NCI-H345 treated with DMSO at 0.1 percent for 48 hours (cell line): ENCODE data around the gene AVPI1.
A peak's percentile ranks its signal among the peaks of the same experiment; 100 is the strongest.

Experiments used
- DNase-seq: peaks from one replicate; lab custom pipeline; 2025; ENCODE audit not compliant: unreplicated experiment; lab: John Stamatoyannopoulos, UW

AVPI1 gene, protein sequence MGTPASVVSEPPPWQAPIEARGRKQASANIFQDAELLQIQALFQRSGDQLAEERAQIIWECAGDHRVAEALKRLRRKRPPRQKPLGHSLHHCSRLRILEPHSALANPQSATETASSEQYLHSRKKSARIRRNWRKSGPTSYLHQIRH

DNA sequence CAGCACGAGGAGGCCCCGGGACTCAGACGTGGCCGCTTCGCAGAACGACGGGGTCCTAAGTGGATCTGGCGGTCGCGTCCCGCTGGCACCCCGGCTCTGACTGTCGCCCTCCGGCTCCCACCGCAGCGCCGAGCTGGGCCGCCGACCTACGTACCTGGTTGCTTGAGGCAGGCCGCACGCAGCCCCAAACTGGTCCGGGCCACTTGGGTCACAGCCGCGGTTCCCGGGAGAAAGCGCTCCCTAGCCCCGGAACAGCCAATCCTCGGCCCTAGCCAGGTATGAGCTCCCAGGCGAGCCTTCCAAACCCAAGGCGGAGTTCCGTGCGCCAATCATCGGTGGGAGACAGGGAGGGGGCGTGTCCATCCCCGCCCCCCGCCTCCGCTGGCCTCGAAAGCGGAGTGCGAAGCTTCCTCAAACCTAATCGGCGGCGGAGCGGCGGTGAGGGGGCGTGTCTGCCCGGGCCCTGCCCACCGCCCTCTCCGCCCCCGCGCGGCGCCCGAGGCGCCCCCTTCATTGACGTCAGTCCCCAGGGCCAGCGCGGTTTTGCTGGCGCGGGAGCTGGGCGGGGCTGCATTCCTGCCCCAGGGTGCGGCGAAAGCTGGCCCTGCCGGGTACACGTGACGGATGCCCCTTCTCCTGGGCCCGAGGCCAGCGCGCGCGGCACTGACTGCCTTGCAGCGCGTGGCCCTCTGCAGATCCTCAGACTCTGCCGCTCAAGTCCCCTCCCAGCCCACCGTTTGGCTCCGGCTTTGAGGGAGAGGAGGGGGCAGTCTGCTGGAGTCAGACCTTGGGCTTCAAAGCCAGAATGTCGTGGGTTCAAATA lies at the start of gene AVPI1:
AVPI1 (minus strand) TSS at position 280 of the 823 bp plus-strand sequence. CDS start 7,336 bp downstream, outside the sequence.
- peak; percentile 79 for DNase-seq

DNA sequence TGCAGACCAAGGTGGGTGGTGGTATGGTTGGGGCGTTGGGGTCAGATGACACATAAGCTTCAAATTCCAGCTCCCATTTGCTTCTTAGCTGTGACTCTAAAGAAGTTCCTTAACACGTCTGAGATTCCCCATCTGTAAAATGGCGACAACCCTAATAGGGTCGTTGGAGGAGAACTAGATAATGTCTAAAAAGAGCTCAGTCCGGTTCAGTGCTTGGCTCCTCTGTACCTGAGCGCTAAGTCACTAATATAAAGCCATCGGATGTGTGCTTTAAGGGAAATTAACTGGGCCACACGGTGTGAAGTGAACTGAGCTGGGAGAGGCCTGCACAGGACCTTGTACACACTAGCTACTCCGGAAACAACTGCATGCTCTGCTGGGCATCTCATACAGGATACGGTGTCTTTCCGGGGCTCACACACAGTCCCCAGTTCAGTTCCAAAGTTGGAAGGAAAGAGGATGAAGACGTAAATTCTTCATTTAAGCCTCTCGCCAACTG lies 49.4 kb upstream of the AVPI1 start:
- DNase-seq: no peak

DNA sequence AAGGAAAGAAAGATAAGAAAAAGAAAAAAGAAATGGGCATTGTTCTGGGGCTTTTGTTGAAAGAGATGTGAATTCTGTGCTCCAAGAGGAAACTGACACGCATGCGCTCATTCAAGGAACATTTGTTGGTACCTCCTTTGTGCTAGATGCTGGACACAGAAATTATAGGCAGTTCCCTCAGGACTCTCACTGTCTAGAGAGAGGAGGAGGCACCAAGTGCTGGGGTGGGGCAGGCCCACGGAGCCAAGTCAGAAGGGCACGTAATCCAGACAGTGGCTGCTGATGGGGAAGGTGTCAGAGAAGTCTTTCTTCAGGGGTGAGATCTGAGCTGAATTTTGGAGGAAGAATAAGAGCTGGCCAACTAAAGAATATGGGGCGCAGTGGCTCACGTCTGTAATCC lies 47.0 kb upstream of the AVPI1 start:
- DNase-seq: no peak

DNA sequence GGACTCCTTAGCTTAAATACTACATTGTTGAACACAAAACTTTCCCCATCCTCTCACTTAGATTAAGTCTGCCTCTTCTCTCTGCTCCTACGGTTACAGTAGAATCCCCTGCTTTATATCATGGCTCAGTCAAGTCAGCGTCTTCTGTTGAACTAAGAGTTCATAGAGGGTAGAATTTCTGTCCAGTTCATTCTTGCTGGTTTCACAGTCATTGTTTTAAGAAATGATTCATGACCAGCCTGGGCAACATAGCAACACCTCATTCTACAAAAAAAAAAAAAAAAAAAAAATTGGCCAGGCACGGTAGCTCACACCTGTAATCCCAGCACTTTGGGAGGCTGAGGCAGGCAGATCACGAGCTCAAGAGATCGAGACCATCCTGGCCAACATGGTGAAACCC lies 46.2 kb upstream of the AVPI1 start:
- no peak for DNase-seq

DNA sequence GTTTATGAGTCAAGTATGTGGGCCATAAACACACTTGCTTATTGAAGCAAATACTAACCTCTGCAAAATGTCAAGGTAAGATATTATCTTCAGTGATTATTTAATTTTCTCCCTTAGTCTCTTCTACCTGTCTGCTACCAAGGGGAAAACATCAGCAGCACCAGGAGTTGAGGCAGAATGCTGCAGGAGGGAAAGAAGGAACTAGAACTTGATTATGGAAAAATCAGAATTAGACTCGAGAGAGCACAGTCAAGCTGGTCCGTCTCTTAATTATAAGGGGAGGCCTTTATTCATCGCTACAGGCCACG lies 45.0 kb upstream of the AVPI1 start:
- no peak for DNase-seq

DNA sequence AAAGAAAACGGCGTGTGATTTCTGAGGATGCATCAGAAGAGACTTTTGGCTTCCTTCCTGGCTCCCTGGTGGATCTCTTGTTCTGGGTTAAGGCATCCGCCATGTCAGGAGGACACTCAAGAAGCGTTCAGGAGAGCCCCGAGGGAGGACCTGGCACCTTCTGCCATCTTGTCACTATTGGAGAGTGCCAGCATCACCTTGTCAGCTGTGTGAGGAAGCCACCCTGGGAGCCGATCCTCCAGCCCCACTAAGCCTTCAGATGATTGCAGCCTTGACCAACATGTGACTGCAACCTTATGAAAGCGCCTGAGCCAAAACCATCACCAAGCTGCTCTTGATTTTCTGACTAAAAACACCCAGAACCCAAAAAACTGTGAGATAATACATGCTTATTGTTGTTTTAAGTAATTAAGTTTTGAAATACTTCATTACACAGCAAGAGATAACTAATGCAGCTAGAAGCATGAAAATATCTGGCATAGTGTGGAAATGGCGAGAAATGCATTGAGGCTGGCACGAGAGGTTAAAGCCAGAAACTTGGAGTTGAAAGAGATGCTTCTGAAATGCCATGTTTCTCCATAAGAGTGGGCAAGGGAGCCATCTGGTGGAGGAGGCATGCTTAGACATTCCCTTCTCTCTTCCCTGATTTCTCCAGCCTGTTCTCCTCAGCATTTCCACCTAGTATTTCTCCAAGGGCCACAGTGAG lies 44.5 kb upstream of the AVPI1 start:
- peak; percentile 21 for DNase-seq

DNA sequence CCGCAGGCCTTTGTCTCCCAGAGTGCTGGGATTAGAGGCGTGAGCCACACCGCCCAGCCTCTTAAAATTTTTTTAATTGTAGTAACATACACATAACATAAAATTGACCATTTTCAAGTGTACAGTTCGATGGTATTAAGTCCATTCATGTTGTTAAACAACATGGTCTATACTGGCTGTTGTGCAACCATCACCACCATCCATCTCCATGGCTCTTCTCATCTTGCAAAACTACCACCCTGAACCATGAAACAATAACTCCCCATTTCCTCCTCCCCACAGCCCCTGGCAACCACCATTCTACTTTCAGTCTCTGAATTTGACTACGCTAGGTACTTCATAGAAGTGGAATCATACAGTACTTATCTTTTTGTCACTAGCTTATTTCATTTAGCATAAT lies 42.0 kb upstream of the AVPI1 start:
- DNase-seq: no peak

DNA sequence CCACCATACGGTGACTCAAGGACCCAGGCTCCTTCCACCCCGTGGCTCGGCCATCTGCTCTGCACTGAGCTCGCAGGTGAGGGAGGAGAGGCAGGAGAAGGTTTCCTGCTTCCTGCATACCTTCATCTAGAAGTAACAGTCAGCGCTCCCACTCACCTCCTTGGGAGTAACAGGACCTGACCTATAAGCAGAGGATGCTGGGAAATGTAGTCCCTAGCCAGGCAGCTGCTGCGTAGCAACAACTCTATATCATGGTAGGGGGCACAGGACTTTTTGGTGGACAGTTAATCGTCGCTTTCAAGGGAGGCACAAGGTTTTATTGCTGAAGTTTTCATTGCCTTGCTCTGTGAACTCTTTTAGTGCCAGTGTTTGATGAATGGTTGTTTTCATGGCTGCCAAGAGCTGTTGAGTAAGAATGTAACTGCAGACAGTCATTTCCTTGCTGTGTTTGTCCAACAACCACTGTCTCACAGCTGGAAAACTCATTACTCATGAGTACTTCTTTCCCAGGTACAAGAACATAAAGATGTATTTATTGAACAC lies 39.7 kb upstream of the AVPI1 start:
- no peak for DNase-seq

DNA sequence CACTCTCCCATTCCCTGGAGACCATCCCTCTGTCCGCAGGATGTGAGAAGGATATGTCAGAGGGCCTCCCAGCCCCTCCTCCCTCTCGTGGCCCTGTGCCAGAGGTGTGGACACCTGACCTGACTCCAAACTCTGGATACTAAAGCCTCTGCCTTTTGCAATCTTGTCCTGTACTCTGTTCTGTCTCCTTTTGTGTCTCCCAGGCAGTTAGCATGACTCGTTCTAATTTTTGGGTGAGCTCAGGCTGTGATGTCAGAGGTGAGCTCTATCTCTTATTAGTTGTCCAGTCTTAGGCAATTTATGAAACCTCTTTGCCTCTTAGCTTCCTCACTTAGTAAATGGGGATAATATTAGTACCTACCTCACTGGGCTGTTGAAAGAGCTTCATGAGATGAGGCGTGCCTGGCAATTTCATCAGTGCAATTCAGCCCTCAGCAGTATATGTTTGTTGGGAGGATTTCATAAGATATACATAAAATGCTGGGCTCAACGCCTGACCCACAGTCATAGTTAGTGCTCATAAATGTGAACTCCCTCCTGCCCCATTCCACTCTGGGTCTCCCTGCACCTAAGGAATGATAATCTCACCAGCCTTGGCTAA lies 37.4 kb upstream of the AVPI1 start:
- no peak for DNase-seq

DNA sequence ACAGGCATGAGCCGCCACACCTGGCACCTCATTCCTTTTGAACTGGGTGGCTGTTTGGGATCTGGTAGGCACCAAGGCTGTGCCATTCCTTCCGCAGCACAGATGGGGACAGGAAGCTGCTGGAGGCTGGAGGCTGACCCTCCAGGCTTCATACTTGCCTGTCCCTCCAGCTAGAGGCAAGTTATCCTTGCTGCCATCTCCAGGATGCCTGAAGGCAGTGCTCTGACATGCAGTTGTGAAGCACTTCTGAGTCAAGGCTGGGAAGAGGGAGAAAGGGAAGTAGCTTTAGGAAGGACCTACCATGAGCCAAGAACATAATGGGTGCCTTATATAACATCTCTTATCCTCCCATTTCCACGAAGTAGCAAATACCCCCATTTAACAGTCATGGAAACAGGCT lies 36.0 kb upstream of the AVPI1 start:
- DNase-seq: no peak

DNA sequence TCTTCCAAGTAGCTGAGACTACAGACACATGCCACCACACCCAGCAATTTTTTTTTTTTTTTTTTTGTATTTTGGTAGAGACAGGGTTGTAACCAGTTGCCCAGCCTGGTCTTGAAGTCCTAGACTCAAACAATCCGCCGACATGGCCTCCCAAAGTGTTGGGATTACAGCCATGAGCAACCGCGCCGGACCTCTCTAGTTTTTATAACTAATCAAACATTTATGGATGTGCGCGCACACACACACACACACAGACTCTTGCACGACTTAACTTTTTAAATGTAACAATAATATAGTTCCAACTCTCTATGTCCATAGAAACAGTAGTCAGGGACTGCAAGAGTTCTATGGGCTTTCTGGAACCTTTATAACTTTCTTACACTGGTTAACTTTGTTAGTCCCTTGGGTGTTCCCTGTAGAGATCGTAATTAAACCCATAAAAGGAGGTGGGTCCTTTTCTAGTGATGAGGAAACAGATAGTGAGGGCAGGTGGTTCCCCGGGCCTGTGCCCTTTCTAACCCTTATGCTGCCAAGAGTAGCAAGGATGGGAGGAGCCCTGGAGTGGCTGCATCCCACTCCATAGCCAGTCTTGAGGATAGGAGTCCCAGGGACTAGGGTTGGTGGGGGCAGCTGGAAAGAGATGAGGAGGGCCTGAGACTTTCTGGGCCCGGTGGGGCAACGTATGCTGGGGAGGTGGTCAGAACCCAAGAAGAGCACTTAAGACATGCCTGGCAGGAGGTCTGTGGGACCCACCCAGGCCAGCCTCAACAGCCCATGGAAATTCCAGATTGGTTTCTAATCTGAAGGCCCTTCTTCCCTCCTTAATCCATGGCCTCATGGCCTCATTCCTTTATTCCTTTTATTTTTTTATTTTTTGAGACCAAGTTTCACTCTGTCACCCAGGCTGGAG lies 35.1 kb upstream of the AVPI1 start:
- DNase-seq: no peak

DNA sequence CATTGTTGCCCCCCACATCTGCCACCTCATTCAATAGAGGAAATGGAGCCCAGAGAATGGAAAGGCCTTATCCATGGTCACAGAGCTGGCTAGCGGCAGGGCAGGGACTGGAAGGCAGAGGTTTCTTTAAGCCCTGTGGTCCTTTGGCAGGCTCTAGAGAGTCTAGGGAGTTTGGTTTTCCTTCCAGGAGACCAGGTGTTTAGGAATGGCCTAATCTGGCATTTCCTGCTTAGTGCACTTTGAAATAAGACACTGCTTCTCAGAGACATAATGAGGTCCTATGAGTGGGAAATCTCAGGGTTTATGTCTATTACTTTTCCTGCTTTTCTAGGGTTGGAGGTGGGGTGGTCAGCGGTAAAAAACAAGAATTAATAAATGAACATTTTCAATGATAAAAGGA lies 32.6 kb upstream of the AVPI1 start:
- no peak for DNase-seq

DNA sequence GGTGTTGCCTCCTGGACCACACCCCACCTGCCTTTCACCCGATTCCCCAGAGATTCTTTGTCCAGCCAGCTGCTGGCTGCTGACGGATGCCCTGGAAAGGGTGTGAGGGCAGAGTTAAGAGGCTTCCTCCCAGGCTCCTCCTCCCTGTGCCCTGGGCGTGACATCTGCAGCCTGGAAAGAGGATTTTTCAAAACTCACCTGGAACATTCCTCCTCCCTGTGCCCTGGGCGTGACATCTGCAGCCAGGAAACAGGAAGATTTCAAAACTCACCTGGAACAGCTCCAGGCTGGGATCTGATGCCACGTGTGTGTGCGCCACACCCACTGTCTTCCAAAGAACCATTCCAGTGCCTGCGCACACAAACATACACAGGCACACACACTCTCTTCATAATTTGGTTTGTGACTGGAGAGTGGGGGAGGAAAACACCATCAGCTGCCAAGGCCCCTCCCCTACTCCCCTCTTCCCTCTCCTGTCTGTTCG lies 31.7 kb upstream of the AVPI1 start:
- DNase-seq: no peak

DNA sequence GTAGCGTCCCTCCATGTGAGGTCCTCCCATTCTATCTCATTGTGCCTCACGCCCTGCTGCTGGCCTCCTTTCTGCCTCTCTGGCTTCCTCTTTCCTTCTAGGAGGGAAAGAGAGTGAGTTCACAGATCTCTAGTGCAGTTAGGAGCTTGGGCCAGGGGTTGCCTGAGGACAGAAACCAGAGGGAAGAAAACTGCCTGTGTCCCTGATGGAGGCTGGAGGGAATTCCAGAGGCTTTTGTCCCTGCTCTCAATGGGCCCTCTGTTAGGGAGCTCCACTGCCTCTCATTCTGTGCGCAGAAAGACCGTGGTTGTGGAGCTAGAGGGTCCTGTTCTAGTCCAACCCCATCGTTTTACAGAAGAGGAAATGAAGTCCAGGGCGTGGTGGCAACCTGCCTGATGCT lies 31.1 kb upstream of the AVPI1 start:
- no peak for DNase-seq

DNA sequence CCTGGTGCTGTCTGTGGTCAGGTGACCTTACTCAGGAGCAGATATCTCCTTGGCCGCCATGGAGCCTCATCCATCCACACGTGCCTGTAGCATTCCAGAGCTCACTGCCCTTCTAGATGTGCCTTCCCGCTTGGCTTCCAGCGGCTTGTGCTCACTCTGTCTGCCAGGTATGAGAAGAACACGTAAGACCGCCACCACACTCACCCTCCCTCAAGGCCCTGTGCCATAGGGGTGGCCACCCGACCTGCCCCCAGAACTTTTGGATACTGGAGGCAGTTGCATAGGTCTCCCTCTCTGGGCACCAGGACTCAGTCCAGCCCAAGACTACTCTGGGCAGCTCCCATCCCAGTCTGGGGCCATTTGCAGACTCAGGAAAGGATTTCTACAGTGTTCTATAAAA lies 30.6 kb upstream of the AVPI1 start:
- no peak for DNase-seq

DNA sequence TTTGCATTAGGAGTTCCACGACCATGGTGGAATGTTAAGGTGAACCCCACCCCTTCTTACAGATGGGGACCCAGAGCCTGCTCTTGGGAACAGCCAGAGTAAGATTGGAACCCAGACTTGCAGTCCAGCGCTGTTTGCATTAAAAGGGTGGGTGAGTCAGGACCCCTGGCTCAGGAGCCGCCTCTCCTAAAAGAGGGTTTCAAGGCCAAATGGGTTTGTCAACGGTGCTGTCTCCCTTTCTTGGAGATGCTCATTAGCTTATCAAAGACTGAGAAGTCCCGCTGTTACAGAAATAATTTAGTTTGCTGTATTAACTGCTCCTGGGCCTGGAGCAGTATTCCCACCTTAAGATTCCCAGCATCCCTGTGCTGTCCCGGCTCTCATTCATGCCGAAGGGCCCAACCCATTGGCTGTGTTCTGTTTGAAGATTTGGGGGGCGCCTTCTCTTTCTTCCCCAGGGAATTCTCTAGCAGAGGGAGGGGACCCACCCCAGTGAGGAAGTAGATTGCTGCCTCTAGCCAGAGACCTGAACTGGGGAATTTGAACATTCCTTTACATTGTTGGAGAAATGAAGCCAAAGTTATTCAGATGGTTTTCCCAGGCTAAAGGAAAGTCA lies 28.3 kb upstream of the AVPI1 start:
- no peak for DNase-seq

DNA sequence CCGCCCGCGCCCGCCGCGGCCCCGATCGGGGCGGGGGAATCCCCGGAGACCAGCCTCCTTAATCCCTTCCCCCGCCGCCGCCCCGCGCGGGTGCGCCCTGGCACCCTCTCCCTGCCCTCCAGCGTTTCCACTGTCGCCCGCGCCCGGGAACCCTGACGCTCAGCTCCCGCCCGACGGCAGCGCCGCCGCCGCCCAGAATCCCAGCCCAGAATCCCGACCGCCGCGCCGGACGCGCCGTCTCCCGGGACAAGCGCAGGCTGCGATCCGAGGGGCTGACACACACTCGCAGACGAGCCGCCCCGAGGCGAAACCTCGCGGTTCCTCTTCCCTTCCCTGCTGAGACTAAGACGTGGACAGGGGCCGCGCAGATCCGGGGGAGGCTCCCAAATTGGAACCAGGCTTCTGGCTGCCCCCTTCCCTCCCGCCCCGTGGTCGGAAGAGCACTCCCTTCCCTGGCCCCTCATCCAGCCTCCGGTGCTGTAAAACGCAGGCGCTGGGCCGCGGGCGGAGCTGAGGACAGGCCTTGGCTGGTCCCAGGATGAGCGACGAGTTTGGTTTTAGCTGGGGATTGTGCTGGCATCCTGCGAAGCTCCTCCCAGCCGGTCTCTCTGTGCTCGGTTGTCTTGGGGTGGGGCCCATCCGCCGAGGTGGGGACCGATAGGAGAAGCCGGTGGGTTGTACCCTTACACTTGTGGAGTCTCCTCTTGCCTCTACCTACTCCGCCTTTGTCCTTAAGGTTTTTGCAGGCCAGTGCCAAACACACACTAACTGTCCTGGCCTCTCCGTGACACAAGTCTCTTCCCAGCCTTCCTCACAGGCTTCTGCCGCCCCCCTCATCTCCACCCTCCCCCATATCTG lies 27.6 kb upstream of the AVPI1 start:
- DNase-seq: no peak

DNA sequence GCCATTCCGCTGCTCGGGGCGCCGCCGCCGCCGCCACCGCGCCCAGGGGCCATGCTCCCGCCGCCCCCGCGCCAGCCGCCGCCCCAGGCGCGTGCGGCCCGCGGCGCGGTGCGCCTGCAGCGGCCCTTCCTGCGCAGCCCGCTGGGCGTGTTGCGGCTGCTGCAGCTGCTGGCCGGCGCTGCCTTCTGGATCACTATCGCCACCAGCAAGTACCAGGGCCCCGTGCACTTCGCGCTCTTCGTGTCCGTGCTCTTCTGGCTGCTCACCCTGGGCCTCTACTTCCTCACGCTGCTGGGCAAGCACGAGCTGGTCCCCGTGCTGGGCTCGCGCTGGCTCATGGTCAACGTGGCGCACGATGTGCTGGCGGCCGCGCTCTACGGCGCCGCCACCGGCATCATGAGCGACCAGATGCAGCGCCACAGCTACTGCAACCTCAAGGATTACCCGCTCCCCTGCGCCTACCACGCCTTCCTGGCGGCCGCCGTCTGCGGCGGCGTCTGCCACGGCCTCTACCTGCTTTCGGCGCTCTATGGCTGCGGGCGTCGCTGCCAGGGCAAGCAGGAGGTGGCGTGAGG lies 26.9 kb upstream of the AVPI1 start:
- DNase-seq: peak; percentile 5
